HUES48 (cell line): Measurements from ENCODE around the gene BDH1.

Experiments
- H3K27ac ChIP-seq: one replicate; pipeline ENCODE4 v1.7.0; 2013; ENCODE audit warnings: low read depth, low read length, inconsistent platforms
- H3K27me3 ChIP-seq: 2 replicates; pipeline ENCODE4 v1.6.1; 2013; ENCODE audit warnings: mild to moderate bottlenecking, low read length; ENCODE audit not compliant: control insufficient read depth, insufficient read depth
- H3K36me3 ChIP-seq: 2 replicates; pipeline ENCODE4 v1.6.1; 2013; ENCODE audit warnings: low read length; ENCODE audit not compliant: control insufficient read depth, insufficient read depth
- H3K4me1 ChIP-seq: 2 replicates; pipeline ENCODE4 v1.6.1; 2013; ENCODE audit warnings: mild to moderate bottlenecking, low read length; ENCODE audit not compliant: control insufficient read depth, insufficient read depth
- H3K4me3 ChIP-seq: 2 replicates; pipeline ENCODE4 v1.5.1; 2013; ENCODE audit warnings: mild to moderate bottlenecking, low read depth, low read length
- H3K9ac ChIP-seq: 2 replicates; pipeline ENCODE4 v1.6.1; 2013; ENCODE audit warnings: mild to moderate bottlenecking, low read depth, low read length, moderate library complexity
- H3K9me3 ChIP-seq: 2 replicates; pipeline ENCODE4 v1.6.1; 2013; ENCODE audit warnings: low read length; ENCODE audit not compliant: control insufficient read depth, insufficient read depth

Gene BDH1

GRCh38 chr3:197493049-197493448 lies 62.7 kb downstream of the BDH1 start:
- Histone ChIP-seq H3K9me3 (no peaks in the 10 kb centered on the region), H3K27ac (no peak overlapping the region), H3K36me3 (no peaks in the 10 kb centered on the region), H3K27me3 (no peaks in the 10 kb centered on the region), H3K4me3 (no peak overlapping the region), H3K9ac (no peak overlapping the region), H3K4me1 (no peaks in the 10 kb centered on the region)

- no peaks in the 10 kb centered on the region for H3K4me1 ChIP-seq
- no peak overlapping the region for H3K9ac ChIP-seq
- H3K4me3 ChIP-seq = no peak overlapping the region
- H3K27me3 ChIP-seq = no peaks in the 10 kb centered on the region
- no peaks in the 10 kb centered on the region for H3K9me3 ChIP-seq
- no peaks in the 10 kb centered on the region for H3K36me3 ChIP-seq
- no peak overlapping the region for H3K27ac ChIP-seq
These were observed 63.7 kb downstream of the BDH1 start for GRCh38 chr3:197491923-197492664.

GRCh38 chr3:197491478-197491877 lies 64.3 kb downstream of the BDH1 start:
- Histone ChIP-seq H3K36me3 (no peaks in the 10 kb centered on the region), H3K4me3 (no peak overlapping the region), H3K9me3 (no peaks in the 10 kb centered on the region), H3K9ac (no peak overlapping the region), H3K4me1 (no peaks in the 10 kb centered on the region), H3K27me3 (no peaks in the 10 kb centered on the region), H3K27ac (no peak overlapping the region)

GRCh38 chr3:197490098-197491058 lies 65.4 kb downstream of the BDH1 start:
- Histone ChIP-seq H3K36me3 (no peaks in the 10 kb centered on the region), H3K9me3 (no peaks in the 10 kb centered on the region), H3K4me1 (no peaks in the 10 kb centered on the region)

GRCh38 chr3:197487911-197488391 lies 67.8 kb downstream of the BDH1 start:
- Histone ChIP-seq H3K4me3 (no peak overlapping the region), H3K4me1 (no peaks in the 10 kb centered on the region), H3K9me3 (no peaks in the 10 kb centered on the region), H3K9ac (no peak overlapping the region), H3K27ac (no peak overlapping the region), H3K27me3 (no peaks in the 10 kb centered on the region), H3K36me3 (no peaks in the 10 kb centered on the region)

More at GRCh38 chr3:197490098-197491058, 65.4 kb downstream of the BDH1 start:
- H3K4me3 ChIP-seq = no peak overlapping the region
- no peak overlapping the region for H3K27ac ChIP-seq
- H3K27me3 ChIP-seq = no peaks in the 10 kb centered on the region
- no peak overlapping the region for H3K9ac ChIP-seq

- Histone ChIP-seq H3K36me3 (no peaks in the 10 kb centered on the region), H3K9ac (no peak overlapping the region), H3K27ac (no peak overlapping the region), H3K9me3 (no peaks in the 10 kb centered on the region), H3K4me1 (peaks cover 10% of the 10 kb centered on the region), H3K4me3 (no peak overlapping the region), H3K27me3 (no peaks in the 10 kb centered on the region)
These were observed 68.9 kb downstream of the BDH1 start for GRCh38 chr3:197486861-197487260.

- Histone ChIP-seq H3K9ac (no peak overlapping the region), H3K36me3 (no peaks in the 10 kb centered on the region), H3K4me1 (peaks cover 19% of the 10 kb centered on the region), H3K27me3 (no peaks in the 10 kb centered on the region), H3K4me3 (no peak overlapping the region), H3K27ac (no peak overlapping the region), H3K9me3 (no peaks in the 10 kb centered on the region)
These were observed 70.6 kb downstream of the BDH1 start for GRCh38 chr3:197485143-197485542.

GRCh38 chr3:197484204-197484901 lies 71.4 kb downstream of the BDH1 start:
- peaks cover 19% of the 10 kb centered on the region for H3K4me1 ChIP-seq
- no peaks in the 10 kb centered on the region for H3K9me3 ChIP-seq
- H3K9ac ChIP-seq = no peak overlapping the region
- no peaks in the 10 kb centered on the region for H3K36me3 ChIP-seq
- H3K27ac ChIP-seq = no peak overlapping the region
- H3K27me3 ChIP-seq = no peaks in the 10 kb centered on the region
- H3K4me3 ChIP-seq = no peak overlapping the region

GRCh38 chr3:197482001-197482400 lies 73.8 kb downstream of the BDH1 start:
- H3K4me1 ChIP-seq = peaks cover 19% of the 10 kb centered on the region
- no peaks in the 10 kb centered on the region for H3K9me3 ChIP-seq
- H3K27me3 ChIP-seq = no peaks in the 10 kb centered on the region
- no peak overlapping the region for H3K4me3 ChIP-seq
- no peak overlapping the region for H3K9ac ChIP-seq
- H3K36me3 ChIP-seq = no peaks in the 10 kb centered on the region
- peak overlapping the region; percentile 80 for H3K27ac ChIP-seq

- Histone ChIP-seq H3K27me3 (no peaks in the 10 kb centered on the region), H3K4me1 (peaks cover 19% of the 10 kb centered on the region), H3K4me3 (no peak overlapping the region), H3K9ac (no peak overlapping the region), H3K36me3 (no peaks in the 10 kb centered on the region), H3K27ac (no peak overlapping the region), H3K9me3 (no peaks in the 10 kb centered on the region)
These were observed 75.4 kb downstream of the BDH1 start for GRCh38 chr3:197480320-197480719.
